A549 (cell line): ENCODE results near the gene THBS2. TPM values are rescaled to one million over a fixed set of nuclear protein-coding genes. Genes with fewer than 3 reads are reported as not detected.

Experiments used
- ATAC-seq, 2 experiments: fragments of 200-7000 bp in 1 of 2; fragments of >200 bp in 1 of 2; cut with Nextera tagmentation in 1 of 2; cut with Tn5 transposase in 1 of 2; 3 replicates each; pipeline versions ENCODE4 v1.8.0 to v1.9.1; 2018 to 2020; ENCODE audit warnings: mild to moderate bottlenecking in 1 of 2, moderate library complexity in 1 of 2
- CTCF ChIA-PET: fragments of 300-600 bp; sonication (Branson Sonifier 250); formaldehyde crosslinking; extraction: SDS; loops from one replicate; lab custom pipeline; 2021; ENCODE audit warnings: antibody characterized with exemption, inconsistent platforms; lab: Yijun Ruan, JAX
- POLR2A ChIA-PET: fragments of 350-600 bp; formaldehyde crosslinking; extraction: SDS; loops from one replicate; lab custom pipeline; 2021; ENCODE audit warnings: antibody characterized with exemption, inconsistent platforms; lab: Yijun Ruan, JAX
- DNase-seq, 2 experiments: peaks; one replicate each; pipeline versions ENCODE4 v3.0.0 to v3.0.0-alpha.2; 2011 to 2016; ENCODE audit warnings: low read depth in 1 of 2, low spot score in 1 of 2
- FAIRE-seq: peaks from 2 replicates; lab custom pipeline; 2011; peaks lifted over from hg19 to GRCh38; lab: Jason Lieb, UNC
- H3K27ac ChIP-seq, 2 experiments: fragments of >200 bp; sonication (Bioruptor Twin); formaldehyde crosslinking; 3 replicates each; pipeline ENCODE4 v1.5.1; 2016 to 2017
- H3K4me1 ChIP-seq: fragments of >200 bp; sonication (Bioruptor Twin); formaldehyde crosslinking; 3 replicates; pipeline ENCODE4 v1.6.1; 2016
- H3K4me2 ChIP-seq: fragments of >200 bp; sonication (Bioruptor Twin); formaldehyde crosslinking; 3 replicates; pipeline ENCODE4 v1.6.1; 2016
- H3K4me3 ChIP-seq: fragments of >200 bp; sonication (Bioruptor Twin); formaldehyde crosslinking; 3 replicates; pipeline ENCODE4 v1.5.1; 2016
- H3K9me3 ChIP-seq: fragments of >200 bp; sonication (Bioruptor Twin); formaldehyde crosslinking; 3 replicates; pipeline ENCODE4 v1.6.1; 2016
- CEBPB ChIP-seq, 2 experiments: fragments of >200 bp in 1 of 2; sonication (Bioruptor Twin) in 1 of 2; formaldehyde crosslinking in 1 of 2; IDR thresholded peaks; 2 replicates each; pipeline ENCODE4 v1.6.1; 2012 to 2016
- CHD2 ChIP-seq: fragments of 150-350 bp; IDR thresholded peaks from 2 replicates; pipeline ENCODE4 v1.6.1; 2014; ENCODE audit warnings: low read length; ENCODE audit not compliant: partially characterized antibody
- EHF ChIP-seq: fragments of 250-450 bp; sonication (Bioruptor Pico); IDR thresholded peaks from 2 replicates; pipeline ENCODE4 v1.5.0; 2020; ENCODE audit warnings: mild to moderate bottlenecking
- EHMT2 ChIP-seq: fragments of 200-600 bp; sonication (generic); IDR thresholded peaks from 2 replicates; pipeline ENCODE4 v1.6.1; 2016; ENCODE audit warnings: antibody characterized with exemption, low read depth, mild to moderate bottlenecking, moderate library complexity
- EP300 ChIP-seq, 2 experiments: fragments of >200 bp; sonication (Bioruptor Twin); formaldehyde crosslinking; IDR thresholded peaks; 2 replicates in 1 of 2; 3 replicates in 1 of 2; pipeline ENCODE4 v1.6.1; 2016 to 2017
- FOSB ChIP-seq: fragments of 250-450 bp; sonication (Bioruptor Pico); IDR thresholded peaks from 2 replicates; pipeline ENCODE4 v1.5.0; 2020; ENCODE audit warnings: mild to moderate bottlenecking, moderate library complexity
- FOSL2 ChIP-seq, 2 experiments: fragments of 450-650 bp in 1 of 2; fragments of >200 bp in 1 of 2; sonication (Bioruptor Twin) in 1 of 2; formaldehyde crosslinking; IDR thresholded peaks; 2 replicates each; pipeline versions ENCODE4 v1.5.0 to v1.6.1; 2016 to 2020; ENCODE audit warnings: mild to moderate bottlenecking in 1 of 2, moderate library complexity in 1 of 2
- GATA3 ChIP-seq: IDR thresholded peaks from 2 replicates; pipeline ENCODE4 v1.6.1; 2012; ENCODE audit warnings: borderline replicate concordance
- HDAC2 ChIP-seq: fragments of 200-600 bp; sonication (generic); IDR thresholded peaks from 2 replicates; pipeline ENCODE4 v1.6.1; 2016
- HOXA7 ChIP-seq: fragments of 250-450 bp; sonication (Bioruptor Pico); IDR thresholded peaks from 2 replicates; pipeline ENCODE4 v1.5.0; 2020; ENCODE audit warnings: mild to moderate bottlenecking, moderate library complexity
- JUN ChIP-seq, 2 experiments: fragments of >200 bp; sonication (Bioruptor Twin); formaldehyde crosslinking; IDR thresholded peaks; 2 replicates in 1 of 2; 3 replicates in 1 of 2; pipeline ENCODE4 v1.6.1; 2016 to 2017
- JUNB ChIP-seq: fragments of >200 bp; sonication (Bioruptor Twin); formaldehyde crosslinking; IDR thresholded peaks from 2 replicates; pipeline ENCODE4 v1.6.1; 2016
- KDM1A ChIP-seq: fragments of 200-600 bp; sonication (generic); IDR thresholded peaks from 2 replicates; pipeline ENCODE4 v1.6.1; 2016; ENCODE audit warnings: low read depth, mild to moderate bottlenecking
- MAFK ChIP-seq: fragments of 450-650 bp; IDR thresholded peaks from 2 replicates; pipeline ENCODE4 v1.6.1; 2014; ENCODE audit not compliant: partially characterized antibody
- MAZ ChIP-seq: fragments of 150-350 bp; IDR thresholded peaks from 2 replicates; pipeline ENCODE4 v1.6.1; 2014; ENCODE audit warnings: antibody characterized with exemption, low read depth, low read length, borderline replicate concordance
- MYC ChIP-seq: IDR thresholded peaks from 2 replicates; pipeline ENCODE4 v1.6.1; 2012; ENCODE audit warnings: mild to moderate bottlenecking, inconsistent platforms, low read length, improper control_type of control experiment, borderline replicate concordance
- NPAS2 ChIP-seq: fragments of 250-450 bp; sonication (Bioruptor Pico); IDR thresholded peaks from 2 replicates; pipeline ENCODE4 v1.8.0; 2022; ENCODE audit warnings: mild to moderate bottlenecking, moderate library complexity, borderline replicate concordance
- NR3C1 ChIP-seq: fragments of >200 bp; sonication (Bioruptor Twin); formaldehyde crosslinking; IDR thresholded peaks from 3 replicates; pipeline ENCODE4 v1.6.1; 2017
- POLR2AphosphoS2 ChIP-seq: conservative IDR thresholded peaks from 2 replicates; pipeline ENCODE4 v1.6.1; 2012; ENCODE audit warnings: low read length, improper control_type of control experiment, inconsistent platforms
- RFX5 ChIP-seq: fragments of 450-650 bp; IDR thresholded peaks from 2 replicates; pipeline ENCODE4 v1.7.1; 2014; ENCODE audit warnings: antibody characterized with exemption, mild to moderate bottlenecking, moderate library complexity
- RNF2 ChIP-seq: fragments of 200-600 bp; sonication (generic); IDR thresholded peaks from 2 replicates; pipeline ENCODE4 v1.6.1; 2016; ENCODE audit warnings: low read depth, mild to moderate bottlenecking, antibody characterized with exemption, moderate library complexity, borderline replicate concordance
- SREBF2 ChIP-seq: fragments of 450-650 bp; IDR thresholded peaks from 2 replicates; pipeline ENCODE4 v1.6.1; 2014; ENCODE audit warnings: mild to moderate bottlenecking, moderate library complexity
- ZFP36 ChIP-seq: fragments of 450-650 bp; IDR thresholded peaks from 2 replicates; pipeline ENCODE4 v1.6.1; 2014; ENCODE audit warnings: borderline replicate concordance; ENCODE audit not compliant: partially characterized antibody
- ZSCAN20 ChIP-seq: fragments of 250-450 bp; sonication (Bioruptor Pico); IDR thresholded peaks from 2 replicates; pipeline ENCODE4 v1.8.0; 2022; ENCODE audit warnings: mild to moderate bottlenecking, moderate library complexity
- WGBS: methylation state at CpG from one replicate; pipeline ENCODE4 v1.1.6; 2017; ENCODE audit errors: missing lambda C conversion rate; 5-methylcytosine and 5-hydroxymethylcytosine counted together
- polyA plus RNA-seq, 4 experiments: library from polyadenylated mRNA; depleted of rRNA in 3 of 4; stranded (reverse); fragments of >200 nt; fragmentation: RNase III in 1 of 4; extraction: RNeasy Plus Mini Kit Qiagen cat#74134 plus additional on column Dnase treatment in 1 of 4; gene quantifications; 2 replicates in 3 of 4; 3 replicates in 1 of 4; pipeline ENCODE4 v1.2.3, GENCODE V29; 2011 to 2017
- TF ChIP-seq, protein P1 (sequence below): fragments of >200 bp; sonication (Bioruptor Twin); formaldehyde crosslinking; IDR thresholded peaks from 2 replicates; pipeline ENCODE4 v1.6.1; 2016
- TF ChIP-seq, protein P2 (sequence below): fragments of 250-450 bp; sonication (Bioruptor Pico); IDR thresholded peaks from 2 replicates; pipeline ENCODE4 v1.5.0; 2020; ENCODE audit warnings: low read depth, mild to moderate bottlenecking, moderate library complexity
- TF ChIP-seq, protein P3 (sequence below): fragments of 200-600 bp; sonication (generic); IDR thresholded peaks from 2 replicates; pipeline ENCODE4 v1.6.1; 2016; ENCODE audit warnings: antibody characterized with exemption, mild to moderate bottlenecking, moderate library complexity
- TF ChIP-seq, protein P4 (sequence below): fragments of 150-350 bp; IDR thresholded peaks from 2 replicates; pipeline ENCODE4 v1.6.1; 2014; ENCODE audit warnings: low read depth, mild to moderate bottlenecking, low read length
- TF ChIP-seq, protein P5 (sequence below): IDR thresholded peaks from 2 replicates; pipeline ENCODE4 v1.6.1; 2012
- TF ChIP-seq, protein P6 (sequence below): IDR thresholded peaks from 2 replicates; pipeline ENCODE4 v1.6.1; 2012; ENCODE audit warnings: low read depth, borderline replicate concordance

THBS2 gene
- polyA plus RNA-seq, 2 of the 4 experiments (the other 2 are of a cell fraction): 0.01 to 0.06 TPM

DNA sequence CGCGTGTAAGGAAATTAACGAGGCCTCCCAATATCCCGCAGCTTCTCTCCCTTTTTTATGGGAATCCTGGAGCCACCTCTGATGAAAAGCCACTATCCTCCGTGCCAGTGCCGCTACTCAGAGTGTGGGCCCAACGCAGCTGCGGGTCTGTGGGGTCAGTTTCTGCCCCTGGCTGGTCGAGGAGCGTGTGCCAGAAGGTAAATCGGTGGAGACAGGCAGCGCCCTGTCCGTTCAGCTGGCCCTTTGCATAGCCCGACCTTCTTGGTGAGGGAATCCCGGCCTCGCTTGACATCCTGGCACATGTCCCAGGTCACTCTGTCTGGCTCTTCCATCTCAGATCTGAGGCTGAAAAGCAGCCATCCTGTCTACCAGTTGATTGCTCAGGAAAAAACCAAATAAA is 4.6 kb downstream of the THBS2 start:
- no peak for FAIRE-seq
- CTCF ChIA-PET: no interaction called here

DNA sequence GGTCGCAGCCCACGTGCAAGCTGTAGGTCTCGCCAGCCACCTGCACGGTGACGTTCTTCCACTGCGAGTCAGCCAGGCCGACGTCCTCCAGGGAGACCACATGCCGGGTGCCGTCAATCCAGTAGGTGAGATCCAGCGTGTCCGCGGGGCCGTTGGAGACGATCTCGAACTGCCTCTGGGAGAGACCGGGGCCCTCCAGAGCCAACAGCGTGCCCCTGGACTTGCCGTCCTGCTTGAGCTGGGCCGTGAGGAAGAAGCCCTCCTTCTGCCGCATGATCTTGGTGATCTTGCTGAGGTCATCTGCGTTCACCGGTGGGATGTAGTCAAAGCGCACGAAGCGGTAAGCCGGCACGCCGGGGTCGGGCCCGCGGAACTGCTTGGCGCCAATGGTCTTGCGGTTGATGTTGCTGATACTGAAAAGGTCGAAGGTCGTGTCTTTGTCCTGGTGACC is 5.1 kb downstream of the THBS2 start:
- TF ChIP-seq JUN (IDR thresholded peaks at IDR 0.05) (no peak), FOSL2 (IDR thresholded peaks at IDR 0.05) (no peak), FOSL2 (CRISPR knock-in tag; IDR thresholded peaks at IDR 0.05) (no peak), ZSCAN20 (CRISPR knock-in tag) (no peak), CEBPB (IDR thresholded peaks at IDR 0.05) (no peak), MYC (no peak), ZFP36 (no peak), MAFK (no peak), FOSB (CRISPR knock-in tag) (no peak), MAZ (no peak), GATA3 (no peak), POLR2AphosphoS2 (no peak)
- TF ChIP-seq, protein P1, sequence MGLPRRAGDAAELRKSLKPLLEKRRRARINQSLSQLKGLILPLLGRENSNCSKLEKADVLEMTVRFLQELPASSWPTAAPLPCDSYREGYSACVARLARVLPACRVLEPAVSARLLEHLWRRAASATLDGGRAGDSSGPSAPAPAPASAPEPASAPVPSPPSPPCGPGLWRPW: no peak
- TF ChIP-seq, protein P2, sequence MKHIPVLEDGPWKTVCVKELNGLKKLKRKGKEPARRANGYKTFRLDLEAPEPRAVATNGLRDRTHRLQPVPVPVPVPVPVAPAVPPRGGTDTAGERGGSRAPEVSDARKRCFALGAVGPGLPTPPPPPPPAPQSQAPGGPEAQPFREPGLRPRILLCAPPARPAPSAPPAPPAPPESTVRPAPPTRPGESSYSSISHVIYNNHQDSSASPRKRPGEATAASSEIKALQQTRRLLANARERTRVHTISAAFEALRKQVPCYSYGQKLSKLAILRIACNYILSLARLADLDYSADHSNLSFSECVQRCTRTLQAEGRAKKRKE (CRISPR knock-in tag): no peak
- TF ChIP-seq, protein P3, sequence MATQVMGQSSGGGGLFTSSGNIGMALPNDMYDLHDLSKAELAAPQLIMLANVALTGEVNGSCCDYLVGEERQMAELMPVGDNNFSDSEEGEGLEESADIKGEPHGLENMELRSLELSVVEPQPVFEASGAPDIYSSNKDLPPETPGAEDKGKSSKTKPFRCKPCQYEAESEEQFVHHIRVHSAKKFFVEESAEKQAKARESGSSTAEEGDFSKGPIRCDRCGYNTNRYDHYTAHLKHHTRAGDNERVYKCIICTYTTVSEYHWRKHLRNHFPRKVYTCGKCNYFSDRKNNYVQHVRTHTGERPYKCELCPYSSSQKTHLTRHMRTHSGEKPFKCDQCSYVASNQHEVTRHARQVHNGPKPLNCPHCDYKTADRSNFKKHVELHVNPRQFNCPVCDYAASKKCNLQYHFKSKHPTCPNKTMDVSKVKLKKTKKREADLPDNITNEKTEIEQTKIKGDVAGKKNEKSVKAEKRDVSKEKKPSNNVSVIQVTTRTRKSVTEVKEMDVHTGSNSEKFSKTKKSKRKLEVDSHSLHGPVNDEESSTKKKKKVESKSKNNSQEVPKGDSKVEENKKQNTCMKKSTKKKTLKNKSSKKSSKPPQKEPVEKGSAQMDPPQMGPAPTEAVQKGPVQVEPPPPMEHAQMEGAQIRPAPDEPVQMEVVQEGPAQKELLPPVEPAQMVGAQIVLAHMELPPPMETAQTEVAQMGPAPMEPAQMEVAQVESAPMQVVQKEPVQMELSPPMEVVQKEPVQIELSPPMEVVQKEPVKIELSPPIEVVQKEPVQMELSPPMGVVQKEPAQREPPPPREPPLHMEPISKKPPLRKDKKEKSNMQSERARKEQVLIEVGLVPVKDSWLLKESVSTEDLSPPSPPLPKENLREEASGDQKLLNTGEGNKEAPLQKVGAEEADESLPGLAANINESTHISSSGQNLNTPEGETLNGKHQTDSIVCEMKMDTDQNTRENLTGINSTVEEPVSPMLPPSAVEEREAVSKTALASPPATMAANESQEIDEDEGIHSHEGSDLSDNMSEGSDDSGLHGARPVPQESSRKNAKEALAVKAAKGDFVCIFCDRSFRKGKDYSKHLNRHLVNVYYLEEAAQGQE: no peak
- TF ChIP-seq, protein P4, sequence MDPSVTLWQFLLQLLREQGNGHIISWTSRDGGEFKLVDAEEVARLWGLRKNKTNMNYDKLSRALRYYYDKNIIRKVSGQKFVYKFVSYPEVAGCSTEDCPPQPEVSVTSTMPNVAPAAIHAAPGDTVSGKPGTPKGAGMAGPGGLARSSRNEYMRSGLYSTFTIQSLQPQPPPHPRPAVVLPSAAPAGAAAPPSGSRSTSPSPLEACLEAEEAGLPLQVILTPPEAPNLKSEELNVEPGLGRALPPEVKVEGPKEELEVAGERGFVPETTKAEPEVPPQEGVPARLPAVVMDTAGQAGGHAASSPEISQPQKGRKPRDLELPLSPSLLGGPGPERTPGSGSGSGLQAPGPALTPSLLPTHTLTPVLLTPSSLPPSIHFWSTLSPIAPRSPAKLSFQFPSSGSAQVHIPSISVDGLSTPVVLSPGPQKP: no peak
- TF ChIP-seq, all 56 proteins: peak for 0
- no peak for DNase-seq
- H3K4me1 ChIP-seq: no peaks in the 10 kb centered on the region
- 84% methylated on average over 16 of the region's 36 CpGs for WGBS
- H3K4me3 ChIP-seq: no peak overlapping the region
- no peaks in the 10 kb centered on the region for H3K9me3 ChIP-seq
- POLR2A ChIA-PET: no interaction called here
- no peak for FAIRE-seq
- CTCF ChIA-PET: no interaction called here
- H3K4me2 ChIP-seq: no peak overlapping the region
- H3K27ac ChIP-seq: no peak overlapping the region
- no peak for ATAC-seq

More for the DNA sequence above, 4.6 kb downstream of the THBS2 start:
- Histone ChIP-seq H3K9me3 (no peaks in the 10 kb centered on the region), H3K4me3 (no peak overlapping the region), H3K27ac (no peak overlapping the region), H3K4me1 (no peaks in the 10 kb centered on the region)
- DNase-seq (no peak), ATAC-seq (no peak)
- WGBS: 73% methylated on average over 16 of the region's 16 CpGs
- POLR2A ChIA-PET: no interaction called here
- TF ChIP-seq CHD2: no peak
- TF ChIP-seq EHMT2: no peak
- no peak for TF ChIP-seq FOSB (CRISPR knock-in tag)
- TF ChIP-seq, protein P5, sequence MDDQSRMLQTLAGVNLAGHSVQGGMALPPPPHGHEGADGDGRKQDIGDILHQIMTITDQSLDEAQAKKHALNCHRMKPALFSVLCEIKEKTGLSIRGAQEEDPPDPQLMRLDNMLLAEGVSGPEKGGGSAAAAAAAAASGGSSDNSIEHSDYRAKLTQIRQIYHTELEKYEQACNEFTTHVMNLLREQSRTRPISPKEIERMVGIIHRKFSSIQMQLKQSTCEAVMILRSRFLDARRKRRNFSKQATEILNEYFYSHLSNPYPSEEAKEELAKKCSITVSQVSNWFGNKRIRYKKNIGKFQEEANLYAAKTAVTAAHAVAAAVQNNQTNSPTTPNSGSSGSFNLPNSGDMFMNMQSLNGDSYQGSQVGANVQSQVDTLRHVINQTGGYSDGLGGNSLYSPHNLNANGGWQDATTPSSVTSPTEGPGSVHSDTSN: no peak
- no peak for TF ChIP-seq KDM1A
- TF ChIP-seq NR3C1: no peak
- TF ChIP-seq HDAC2: no peak
- TF ChIP-seq, protein P6, sequence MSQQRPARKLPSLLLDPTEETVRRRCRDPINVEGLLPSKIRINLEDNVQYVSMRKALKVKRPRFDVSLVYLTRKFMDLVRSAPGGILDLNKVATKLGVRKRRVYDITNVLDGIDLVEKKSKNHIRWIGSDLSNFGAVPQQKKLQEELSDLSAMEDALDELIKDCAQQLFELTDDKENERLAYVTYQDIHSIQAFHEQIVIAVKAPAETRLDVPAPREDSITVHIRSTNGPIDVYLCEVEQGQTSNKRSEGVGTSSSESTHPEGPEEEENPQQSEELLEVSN: no peak
- no peak for TF ChIP-seq RNF2
- TF ChIP-seq SREBF2: no peak
- no peak for TF ChIP-seq NPAS2
- TF ChIP-seq JUNB: no peak
- TF ChIP-seq EP300 (IDR thresholded peaks at IDR 0.05): no peak
- TF ChIP-seq EHF: no peak
- TF ChIP-seq HOXA7 (CRISPR knock-in tag): no peak
- TF ChIP-seq POLR2AphosphoS2: no peak
- no peak for TF ChIP-seq RFX5
- TF ChIP-seq, all 56 proteins: peak for 0
- H3K4me2 ChIP-seq: no peak overlapping the region
